ENCODE results near the gene TBX6.
"Not testable (repeated sequence)": the region's sequence is repeated elsewhere in the genome, so short reads cannot be mapped to it uniquely, and the experiment has no call there.

The TBX6 gene

DNA sequence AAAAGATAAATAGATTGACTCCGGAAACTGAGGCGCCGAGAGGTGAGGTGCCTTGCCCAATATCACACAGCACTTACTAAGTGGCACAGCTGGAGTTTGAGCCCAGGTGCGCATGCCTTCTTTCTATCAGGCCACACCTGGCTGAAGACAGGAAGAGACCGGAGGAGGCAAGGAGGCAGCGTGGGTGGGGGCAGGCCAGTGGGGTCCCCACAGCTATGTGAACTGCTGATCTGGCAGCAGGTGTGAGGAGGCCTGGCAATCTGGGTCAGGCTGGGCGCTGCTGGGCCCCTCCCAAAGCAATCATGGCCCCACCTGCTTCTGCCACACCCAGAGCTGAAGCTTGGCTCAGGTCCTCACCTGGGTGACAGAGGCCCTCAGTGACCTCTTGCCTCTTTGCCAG, 23.5 kb upstream of the TBX6 start:
- H3K14ac ChIP-seq (ENCODE audit: low read length in 2 of 2): no peak overlapping the region
- no peak overlapping the region for H3K4me2 ChIP-seq (ENCODE audit: low read length, poor library complexity, severe bottlenecking)
- no peak overlapping the region for H2AK5ac ChIP-seq (ENCODE audit: low read length, severe bottlenecking)
- H3K9me3 ChIP-seq (ENCODE audit: control insufficient read depth, low read length): no peaks in the 10 kb centered on the region
- no peak overlapping the region for H2BK120ac ChIP-seq (ENCODE audit: low read depth, low read length)
- no peak overlapping the region for H3K23ac ChIP-seq (ENCODE audit: low read length in 2 of 2)
- no peak overlapping the region for H2BK5ac ChIP-seq (ENCODE audit: low read depth, low read length, poor library complexity, severe bottlenecking)
- no peak overlapping the region for H2BK15ac ChIP-seq (ENCODE audit: low read depth, poor library complexity, severe bottlenecking)
- no peak overlapping the region for H3K27ac ChIP-seq (ENCODE audit: low read length, poor library complexity, severe bottlenecking)
- WGBS: over 99% methylated on average over 7 of the region's 7 CpGs
- H3K27me3 ChIP-seq (ENCODE audit: control insufficient read depth in 1 of 2, insufficient read depth in 1 of 2, low read length in 2 of 2): no peaks in the 10 kb centered on the region
- H3K4me3 ChIP-seq (ENCODE audit: insufficient read depth in 1 of 2, low read depth in 1 of 2, low read length in 2 of 2): no peak overlapping the region
- no peak overlapping the region for H3K9ac ChIP-seq (ENCODE audit: low read length)
- H4K8ac ChIP-seq (ENCODE audit: low read length): no peak overlapping the region
- no peak overlapping the region for H4K91ac ChIP-seq (ENCODE audit: low read length)
- no peak for DNase-seq
- no peak overlapping the region for H2AFZ ChIP-seq (ENCODE audit: low read depth, low read length)
- peaks cover 11% of the 10 kb centered on the region for H3K4me1 ChIP-seq (ENCODE audit: control insufficient read depth, insufficient read depth, low read depth, low read length)
- no peak overlapping the region for H2BK12ac ChIP-seq (ENCODE audit: low read length in 2 of 2)
- no peaks in the 10 kb centered on the region for H3K79me1 ChIP-seq (replicated peaks; ENCODE audit: low read length, poor library complexity, severe bottlenecking)
- H3K4ac ChIP-seq (ENCODE audit: low read depth in 1 of 2, low read length in 2 of 2): no peak overlapping the region
- peaks cover 67 to 82% of the 10 kb centered on the region in 2 experiments for H3K36me3 ChIP-seq (ENCODE audit: control insufficient read depth in 1 of 2, insufficient read depth in 2 of 2, low read depth in 1 of 2, low read length in 2 of 2)
- H3K18ac ChIP-seq (ENCODE audit: low read depth in 1 of 2, low read length in 2 of 2): no peak overlapping the region

DNA sequence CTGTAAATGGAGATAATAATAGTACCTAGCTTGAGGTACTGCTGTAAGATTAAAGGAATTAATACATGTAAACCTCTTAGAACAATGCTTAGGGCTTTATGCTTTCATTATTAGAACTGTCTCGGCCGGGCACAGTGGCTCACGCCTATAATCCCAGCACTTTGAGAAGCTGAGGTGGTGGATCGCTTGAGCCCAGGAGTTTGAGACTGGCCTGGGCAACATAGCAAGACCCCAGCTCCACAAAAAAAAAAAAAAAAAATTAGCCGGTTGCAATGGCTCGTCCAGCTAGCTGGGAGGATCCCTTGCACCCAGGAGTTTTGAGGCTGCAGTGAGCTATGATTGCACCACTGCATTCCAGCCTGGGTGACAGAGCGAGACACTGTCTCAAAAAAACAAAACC, 23.1 kb upstream of the TBX6 start:
- WGBS: 98% methylated on average over 7 of the region's 7 CpGs
- H2BK15ac ChIP-seq (ENCODE audit: low read depth, poor library complexity, severe bottlenecking); H3K4ac ChIP-seq (ENCODE audit: low read depth in 1 of 2, low read length in 2 of 2); H4K91ac ChIP-seq (ENCODE audit: low read length); H3K14ac ChIP-seq (ENCODE audit: low read length in 2 of 2); H3K4me3 ChIP-seq (ENCODE audit: insufficient read depth in 1 of 2, low read depth in 1 of 2, low read length in 2 of 2); H2BK5ac ChIP-seq (ENCODE audit: low read depth, low read length, poor library complexity, severe bottlenecking); H3K9me3 ChIP-seq (ENCODE audit: control insufficient read depth, low read length); H2BK120ac ChIP-seq (ENCODE audit: low read depth, low read length); H3K79me1 ChIP-seq (replicated peaks; ENCODE audit: low read length, poor library complexity, severe bottlenecking); H2AK5ac ChIP-seq (ENCODE audit: low read length, severe bottlenecking); H3K23ac ChIP-seq (ENCODE audit: low read length in 2 of 2); H3K27ac ChIP-seq (ENCODE audit: low read length, poor library complexity, severe bottlenecking); H3K4me2 ChIP-seq (ENCODE audit: low read length, poor library complexity, severe bottlenecking); H2AFZ ChIP-seq (ENCODE audit: low read depth, low read length); H3K18ac ChIP-seq (ENCODE audit: low read depth in 1 of 2, low read length in 2 of 2); H3K27me3 ChIP-seq (ENCODE audit: control insufficient read depth in 1 of 2, insufficient read depth in 1 of 2, low read length in 2 of 2); H2BK12ac ChIP-seq (ENCODE audit: low read length in 2 of 2); H3K9ac ChIP-seq (ENCODE audit: low read length); DNase-seq; H4K8ac ChIP-seq (ENCODE audit: low read length): not testable (repeated sequence)
- Histone ChIP-seq H3K36me3 (ENCODE audit: control insufficient read depth in 1 of 2, insufficient read depth in 2 of 2, low read depth in 1 of 2, low read length in 2 of 2) (peaks cover 66 to 81% of the 10 kb centered on the region in 2 experiments), H3K4me1 (ENCODE audit: control insufficient read depth, insufficient read depth, low read depth, low read length) (peaks cover 11% of the 10 kb centered on the region)

DNA sequence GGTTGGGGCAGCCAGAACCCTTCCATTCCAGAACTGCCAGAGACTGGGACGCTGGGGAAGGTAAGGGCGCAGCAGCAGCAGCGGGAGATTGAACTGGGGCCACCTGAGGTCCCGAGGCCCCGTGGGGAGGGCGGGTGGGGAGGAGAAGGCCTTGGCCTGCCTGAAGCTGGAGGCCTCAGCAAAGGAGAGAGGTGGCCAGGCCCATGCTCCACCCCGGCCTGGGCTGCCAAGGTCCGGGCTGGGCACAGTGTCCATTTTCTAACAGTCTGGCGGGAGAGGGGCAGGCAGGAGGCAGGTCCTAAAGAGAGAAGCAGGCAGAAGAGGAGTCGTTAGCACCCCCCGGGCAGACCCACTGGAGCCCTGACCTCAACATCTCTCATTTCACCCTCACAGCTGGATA, 22.7 kb upstream of the TBX6 start:
- Histone ChIP-seq H2AFZ (ENCODE audit: low read depth, low read length) (no peak overlapping the region), H2BK120ac (ENCODE audit: low read depth, low read length) (no peak overlapping the region), H3K36me3 (ENCODE audit: control insufficient read depth in 1 of 2, insufficient read depth in 2 of 2, low read depth in 1 of 2, low read length in 2 of 2) (peaks cover 66 to 80% of the 10 kb centered on the region in 2 experiments), H2BK12ac (ENCODE audit: low read length in 2 of 2) (no peak overlapping the region), H3K9me3 (ENCODE audit: control insufficient read depth, low read length) (no peaks in the 10 kb centered on the region), H3K4me1 (ENCODE audit: control insufficient read depth, insufficient read depth, low read depth, low read length) (peaks cover 11% of the 10 kb centered on the region), H2BK15ac (ENCODE audit: low read depth, poor library complexity, severe bottlenecking) (no peak overlapping the region), H2AK5ac (ENCODE audit: low read length, severe bottlenecking) (no peak overlapping the region), H3K27ac (ENCODE audit: low read length, poor library complexity, severe bottlenecking) (no peak overlapping the region), H3K14ac (ENCODE audit: low read length in 2 of 2) (no peak overlapping the region), H3K4ac (ENCODE audit: low read depth in 1 of 2, low read length in 2 of 2) (no peak overlapping the region), H3K4me2 (ENCODE audit: low read length, poor library complexity, severe bottlenecking) (no peak overlapping the region), H3K27me3 (ENCODE audit: control insufficient read depth in 1 of 2, insufficient read depth in 1 of 2, low read length in 2 of 2) (no peaks in the 10 kb centered on the region), H3K4me3 (ENCODE audit: insufficient read depth in 1 of 2, low read depth in 1 of 2, low read length in 2 of 2) (no peak overlapping the region), H4K8ac (ENCODE audit: low read length) (no peak overlapping the region), H3K23ac (ENCODE audit: low read length in 2 of 2) (no peak overlapping the region), H2BK5ac (ENCODE audit: low read depth, low read length, poor library complexity, severe bottlenecking) (no peak overlapping the region), H3K18ac (ENCODE audit: low read depth in 1 of 2, low read length in 2 of 2) (no peak overlapping the region), H3K9ac (ENCODE audit: low read length) (peak overlapping the region; percentile 53), H4K91ac (ENCODE audit: low read length) (no peak overlapping the region), H3K79me1 (replicated peaks; ENCODE audit: low read length, poor library complexity, severe bottlenecking) (no peaks in the 10 kb centered on the region)
- WGBS: 91% methylated on average over 9 of the region's 11 CpGs
- DNase-seq: no peak

DNA sequence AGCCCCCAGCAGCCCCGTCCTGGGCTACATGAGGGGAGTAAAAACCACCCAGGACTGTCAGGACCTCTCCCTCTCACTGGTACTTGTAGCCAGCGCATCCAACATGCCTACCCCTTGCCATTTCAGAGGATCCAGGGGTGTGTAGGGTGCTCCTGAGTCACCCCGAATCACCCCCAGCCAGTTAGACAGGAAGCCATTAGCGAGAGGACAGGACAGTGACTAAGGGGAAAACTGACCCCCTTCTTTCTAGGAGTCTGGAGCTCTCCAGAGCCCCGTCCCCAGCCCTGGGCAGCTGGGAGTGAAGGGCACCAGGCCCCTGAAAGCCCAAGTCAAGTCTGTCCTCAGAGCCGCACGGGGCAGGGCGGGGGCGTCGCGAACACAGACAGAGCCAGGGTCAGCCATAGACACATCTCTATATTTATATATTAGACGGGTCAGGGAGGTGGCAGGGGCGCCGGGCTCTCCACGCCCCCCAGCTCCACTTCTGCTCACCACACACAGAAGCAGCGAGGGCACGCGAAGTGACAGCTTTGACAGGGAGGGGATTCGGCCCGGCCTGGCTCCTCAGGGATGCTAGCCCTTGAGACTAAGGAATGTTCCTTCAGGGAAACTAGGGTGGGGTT, 22.1 kb upstream of the TBX6 start:
- Histone ChIP-seq H3K4me2 (ENCODE audit: low read length, poor library complexity, severe bottlenecking) (no peak overlapping the region), H3K23ac (ENCODE audit: low read length in 2 of 2) (no peak overlapping the region), H3K27me3 (ENCODE audit: control insufficient read depth in 1 of 2, insufficient read depth in 1 of 2, low read length in 2 of 2) (no peaks in the 10 kb centered on the region), H2AK5ac (ENCODE audit: low read length, severe bottlenecking) (no peak overlapping the region), H3K27ac (ENCODE audit: low read length, poor library complexity, severe bottlenecking) (no peak overlapping the region), H2BK12ac (ENCODE audit: low read length in 2 of 2) (no peak overlapping the region), H3K18ac (ENCODE audit: low read depth in 1 of 2, low read length in 2 of 2) (no peak overlapping the region), H2BK120ac (ENCODE audit: low read depth, low read length) (no peak overlapping the region), H3K79me1 (replicated peaks; ENCODE audit: low read length, poor library complexity, severe bottlenecking) (no peaks in the 10 kb centered on the region), H2BK15ac (ENCODE audit: low read depth, poor library complexity, severe bottlenecking) (peak overlapping the region; percentile 6), H3K9me3 (ENCODE audit: control insufficient read depth, low read length) (no peaks in the 10 kb centered on the region), H4K91ac (ENCODE audit: low read length) (no peak overlapping the region), H2BK5ac (ENCODE audit: low read depth, low read length, poor library complexity, severe bottlenecking) (no peak overlapping the region), H4K8ac (ENCODE audit: low read length) (no peak overlapping the region), H3K4me1 (ENCODE audit: control insufficient read depth, insufficient read depth, low read depth, low read length) (peaks cover 11% of the 10 kb centered on the region), H3K36me3 (ENCODE audit: control insufficient read depth in 1 of 2, insufficient read depth in 2 of 2, low read depth in 1 of 2, low read length in 2 of 2) (peaks cover 65 to 74% of the 10 kb centered on the region in 2 experiments), H3K4ac (ENCODE audit: low read depth in 1 of 2, low read length in 2 of 2) (no peak overlapping the region), H3K4me3 (ENCODE audit: insufficient read depth in 1 of 2, low read depth in 1 of 2, low read length in 2 of 2) (no peak overlapping the region), H3K14ac (ENCODE audit: low read length in 2 of 2) (no peak overlapping the region), H3K9ac (ENCODE audit: low read length) (peak overlapping the region; percentile 53), H2AFZ (ENCODE audit: low read depth, low read length) (no peak overlapping the region)
- no peak for DNase-seq
- 83% methylated on average over 10 of the region's 20 CpGs for WGBS
